Measurements from ENCODE around the gene PSMB7. TPM values are rescaled to one million over a fixed set of nuclear protein-coding genes. Genes with fewer than 3 reads are reported as not detected.

PSMB7 gene
- total and polyA plus RNA-seq, 2 of the 8 experiments (the other 6 are each of a cell fraction or from before 2014, with no cell fraction given): 222 to 357 TPM

- TF ChIP-seq CTCF (IDR thresholded peaks at IDR 0.05; ENCODE audit: control extremely low read depth in 1 of 3, insufficient read depth in 1 of 3, low read depth in 1 of 3, low read length in 3 of 3) (no peak), SUZ12 (IDR thresholded peaks at IDR 0.05; ENCODE audit: low read length) (no peak), GABPA (IDR thresholded peaks at IDR 0.05; ENCODE audit: borderline replicate concordance, insufficient read depth, low read length) (no peak), SP2 (IDR thresholded peaks at IDR 0.05; ENCODE audit: low read length) (no peak), SP1 (IDR thresholded peaks at IDR 0.05; ENCODE audit: low read depth, low read length) (no peak), FOSL1 (IDR thresholded peaks at IDR 0.05; ENCODE audit: insufficient read depth, low read depth, low read length) (no peak), HDAC2 (IDR thresholded peaks at IDR 0.05; ENCODE audit: borderline replicate concordance in 1 of 2, low read depth in 2 of 2, low read length in 2 of 2) (no peak), MAX (IDR thresholded peaks at IDR 0.05) (no peak), TEAD4 (IDR thresholded peaks at IDR 0.05; ENCODE audit: low read depth, low read length) (no peak), ASH2L (IDR thresholded peaks at IDR 0.05; ENCODE audit: low read length) (no peak)
Measured at GRCh38 chr9:124356745-124357390, 58.4 kb downstream of the PSMB7 start (continued).

All from H1 (cell line).